Body of pancreas (tissue), 4 donors: Measurements from ENCODE around the gene CHIT1. TPM values are rescaled to one million over a fixed set of nuclear protein-coding genes. Genes with fewer than 3 reads are reported as not detected.

Experiments used
- ATAC-seq: fragments of 150-250 bp; one replicate; pipeline ENCODE4 v1.9.1; 2016
- DNase-seq, 4 donors: peaks; one replicate each; pipeline ENCODE4 v3.0.0-alpha.2; 2019
- H3K27ac ChIP-seq, 4 donors: fragments of 200-600 bp; sonication (generic); 1 replicate in 3 of 4; 2 replicates in 1 of 4; pipeline versions ENCODE4 v1.5.1 to v1.6.1; 2016 to 2019; ENCODE audit warnings: mild to moderate bottlenecking in 1 of 4, mixed read lengths in 1 of 4, moderate library complexity in 1 of 4
- H3K27me3 ChIP-seq, 2 donors: fragments of 200-600 bp; sonication (generic); one replicate each; pipeline ENCODE4 v1.6.0; 2016; ENCODE audit warnings: mild to moderate bottlenecking in 1 of 2
- H3K36me3 ChIP-seq, 2 donors: fragments of 200-600 bp; sonication (generic); replicated peaks in 1 of 2; 2 replicates each; pipeline ENCODE4 v1.5.1; 2016; ENCODE audit warnings: low read depth in 2 of 2; ENCODE audit not compliant: insufficient read depth in 1 of 2
- H3K4me1 ChIP-seq: fragments of 200-600 bp; sonication (generic); one replicate; pipeline ENCODE4 v1.6.0; 2016
- H3K4me3 ChIP-seq, 2 donors: fragments of 200-600 bp; sonication (generic); 1 replicate in 1 of 2; 2 replicates in 1 of 2; pipeline ENCODE4 v1.5.1; 2016 to 2019
- H3K9me3 ChIP-seq, 3 donors: fragments of 200-600 bp; sonication (generic); 1 replicate in 2 of 3; 2 replicates in 1 of 3; pipeline ENCODE4 v1.5.1; 2016
- CTCF ChIP-seq, 7 experiments: fragments of 450-650 bp in 4 of 7; fragments of 200-600 bp in 3 of 7; sonication (generic) in 3 of 7; IDR thresholded peaks; one replicate each; pipeline ENCODE4 v1.5.1; 2016 to 2019; ENCODE audit warnings: antibody characterized with exemption in 7 of 7
- POLR2A ChIP-seq, 3 donors: fragments of 450-650 bp; IDR thresholded peaks; one replicate each; pipeline ENCODE4 v1.6.1; 2016; ENCODE audit warnings: antibody characterized with exemption in 3 of 3, mild to moderate bottlenecking in 2 of 3
- WGBS, 2 donors: methylation state at CpG; one replicate each; pipeline ENCODE4 v1.1.5; 2017; 5-methylcytosine and 5-hydroxymethylcytosine counted together
- intact Hi-C: fragments of 100-400 bp; cut with DNase I; formaldehyde crosslinking; loops from one replicate; pipeline ENCODE4 v1.15.1; 2023
- total RNA-seq, 2 donors: library from RNA; depleted of rRNA; stranded (reverse); fragments of >200 nt; gene quantifications; one replicate each; pipeline ENCODE4 v1.1.0, GENCODE V29; 2016

The CHIT1 gene
- total RNA-seq, 2 donors from 2014 or later: 0.26 TPM; not detected in 1

- H3K36me3 ChIP-seq: no peaks in the 10 kb centered on the region
- no peak overlapping the region for H3K27ac ChIP-seq
- no peaks in the 10 kb centered on the region for H3K4me1 ChIP-seq
- no peaks in the 10 kb centered on the region for H3K27me3 ChIP-seq
- ATAC-seq (no peak), DNase-seq (no peak)
- TF ChIP-seq CTCF (IDR thresholded peaks at IDR 0.05): no peak
- TF ChIP-seq POLR2A (IDR thresholded peaks at IDR 0.05): no peak
- H3K4me3 ChIP-seq: no peak overlapping the region
- no peaks in the 10 kb centered on the region for H3K9me3 ChIP-seq
- 75 to 80% methylated on average over 9 of the region's 9 CpGs for WGBS, 2 donors
- intact Hi-C loops: no loop called here
Observed at GRCh38 chr1:203227371-203228083, 1.9 kb downstream of the CHIT1 start.

- DNase-seq (no peak), ATAC-seq (no peak)
- 56 to 71% methylated on average over 4 of the region's 4 CpGs for WGBS, 2 donors
- no peaks in the 10 kb centered on the region for H3K4me1 ChIP-seq
- no peaks in the 10 kb centered on the region for H3K36me3 ChIP-seq
- H3K27ac ChIP-seq: no peak overlapping the region
- intact Hi-C loops: no loop called here
- H3K9me3 ChIP-seq: no peaks in the 10 kb centered on the region
- no peaks in the 10 kb centered on the region for H3K27me3 ChIP-seq
- no peak for TF ChIP-seq POLR2A (IDR thresholded peaks at IDR 0.05)
- TF ChIP-seq CTCF (IDR thresholded peaks at IDR 0.05): no peak
- no peak overlapping the region for H3K4me3 ChIP-seq
Observed at GRCh38 chr1:203225071-203225470, 4.4 kb downstream of the CHIT1 start.

- ATAC-seq (no peak), DNase-seq (no peak)
- TF ChIP-seq CTCF (IDR thresholded peaks at IDR 0.05) (no peak), POLR2A (IDR thresholded peaks at IDR 0.05) (no peak)
- 71 to 81% methylated on average over 5 to 15 of the region's 18 CpGs for WGBS, 2 donors
- H3K9me3 ChIP-seq: no peaks in the 10 kb centered on the region
- no peak overlapping the region for H3K27ac ChIP-seq
- H3K36me3 ChIP-seq: no peaks in the 10 kb centered on the region
- H3K4me3 ChIP-seq: no peak overlapping the region
- no peaks in the 10 kb centered on the region for H3K27me3 ChIP-seq
- no peaks in the 10 kb centered on the region for H3K4me1 ChIP-seq
- intact Hi-C loops: no loop called here
Observed at GRCh38 chr1:203223012-203223775, 6.3 kb downstream of the CHIT1 start.

- DNase-seq (no peak), ATAC-seq (no peak)
- Histone ChIP-seq H3K27me3 (no peaks in the 10 kb centered on the region), H3K36me3 (no peaks in the 10 kb centered on the region), H3K27ac (no peak overlapping the region), H3K9me3 (no peaks in the 10 kb centered on the region), H3K4me1 (peaks cover 5% of the 10 kb centered on the region), H3K4me3 (no peak overlapping the region)
- TF ChIP-seq CTCF (IDR thresholded peaks at IDR 0.05) (no peak), POLR2A (IDR thresholded peaks at IDR 0.05) (no peak)
- 61 to 84% methylated on average over 7 to 8 of the region's 8 CpGs for WGBS, 2 donors
- intact Hi-C loops: loop anchor here (10.0 kb wide), 1 partner anchor 175 kb away; no protein-coding TSS in a partner anchor
Observed at GRCh38 chr1:203219934-203220333, 9.5 kb downstream of the CHIT1 start.
